Measurements from ENCODE around the gene EMSY.

EMSY gene

DNA sequence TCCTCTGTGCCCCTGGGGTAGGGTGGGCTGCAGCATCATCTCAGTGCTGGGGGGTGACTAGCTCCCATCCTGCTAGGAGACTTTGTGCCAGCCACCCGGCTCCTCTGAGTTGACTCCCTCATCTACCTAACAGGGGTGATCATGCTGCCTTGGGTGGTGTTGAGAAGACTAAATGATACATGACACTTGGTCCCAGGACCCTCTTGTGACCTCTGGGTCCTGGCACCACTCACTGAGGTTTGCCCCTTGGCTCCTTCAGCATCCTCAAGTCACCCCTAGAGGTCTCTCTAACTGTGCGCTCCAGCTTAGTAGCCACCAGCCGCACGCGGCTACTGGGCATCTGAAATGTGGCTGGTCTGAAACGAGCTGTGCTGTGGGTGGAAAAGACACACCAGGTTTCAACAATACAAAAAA, 153.6 kb downstream of the EMSY start:
- DNase-seq: peak; percentile 24

DNA sequence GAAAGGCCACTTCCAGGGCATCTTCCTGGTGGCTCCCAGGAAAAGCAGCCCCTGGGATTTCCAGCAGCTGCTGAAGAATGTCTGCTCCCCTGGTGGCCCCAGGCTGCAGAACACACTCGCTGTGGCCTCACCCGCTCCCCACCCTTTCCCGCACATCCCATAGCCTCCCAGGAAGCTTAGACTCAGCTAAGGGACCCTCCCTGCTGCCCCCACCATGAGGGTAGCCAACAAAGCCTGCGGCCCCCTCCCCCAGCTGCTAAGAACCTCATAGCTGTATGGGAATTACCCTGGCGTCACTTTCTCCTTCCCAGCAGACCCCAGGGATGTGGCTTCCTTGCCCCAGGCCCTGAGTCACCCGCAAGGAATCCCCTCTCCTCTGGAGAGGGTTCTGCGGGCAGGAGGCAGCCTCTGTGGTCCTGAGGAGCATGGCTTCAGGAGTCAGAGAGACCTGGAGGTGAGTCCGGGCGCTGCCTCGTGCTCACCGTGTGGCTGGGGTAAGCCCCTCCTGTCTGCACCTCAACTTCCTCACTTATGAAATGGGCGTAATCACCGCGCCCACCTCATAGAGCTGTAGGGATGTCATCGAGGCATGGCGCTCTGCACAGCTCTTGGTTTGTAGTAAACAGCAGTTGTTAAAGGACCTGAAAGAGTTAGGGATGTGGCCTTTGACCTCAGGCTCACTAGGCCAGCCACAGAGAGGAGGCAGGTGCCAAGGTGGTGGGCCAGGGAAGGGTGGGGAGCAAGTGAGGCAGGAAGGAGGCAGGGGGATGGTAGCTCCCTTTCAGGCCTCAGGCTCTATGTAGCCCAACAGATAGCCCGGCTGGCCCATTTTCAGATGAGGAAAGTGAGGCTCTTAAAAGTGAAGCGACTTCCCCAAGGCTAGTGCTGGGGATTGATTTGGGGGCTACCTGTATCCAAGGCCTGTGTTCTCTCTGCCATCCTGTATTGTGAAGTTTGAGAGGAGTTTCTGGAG, 154.5 kb downstream of the EMSY start:
- DNase-seq: no peak

DNA sequence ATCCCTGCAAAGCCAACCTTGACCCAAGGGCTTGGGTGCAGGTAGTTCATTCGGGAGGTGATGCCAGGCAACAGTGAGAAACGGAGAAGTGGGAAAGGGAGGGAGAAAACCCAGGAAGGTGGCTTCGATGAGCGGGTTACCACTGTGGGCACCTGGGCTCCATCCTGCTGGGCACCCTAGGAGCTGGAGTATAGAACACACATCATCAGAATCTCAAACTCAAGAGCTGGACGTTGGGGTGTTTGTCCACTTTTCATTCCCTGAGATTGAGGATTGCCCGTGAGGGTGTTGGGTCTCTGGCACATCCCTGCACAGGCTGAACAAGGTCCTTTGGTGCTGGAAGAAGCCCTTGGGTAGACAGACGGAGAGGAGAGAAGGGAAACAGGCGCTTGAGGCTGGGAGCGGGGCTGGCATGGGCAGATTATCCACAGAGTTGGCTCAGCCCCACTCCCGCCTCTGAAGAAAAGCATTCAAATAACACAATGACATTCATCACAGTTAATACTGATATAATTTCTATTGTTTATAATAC, 155.4 kb downstream of the EMSY start:
- DNase-seq: no peak

DNA sequence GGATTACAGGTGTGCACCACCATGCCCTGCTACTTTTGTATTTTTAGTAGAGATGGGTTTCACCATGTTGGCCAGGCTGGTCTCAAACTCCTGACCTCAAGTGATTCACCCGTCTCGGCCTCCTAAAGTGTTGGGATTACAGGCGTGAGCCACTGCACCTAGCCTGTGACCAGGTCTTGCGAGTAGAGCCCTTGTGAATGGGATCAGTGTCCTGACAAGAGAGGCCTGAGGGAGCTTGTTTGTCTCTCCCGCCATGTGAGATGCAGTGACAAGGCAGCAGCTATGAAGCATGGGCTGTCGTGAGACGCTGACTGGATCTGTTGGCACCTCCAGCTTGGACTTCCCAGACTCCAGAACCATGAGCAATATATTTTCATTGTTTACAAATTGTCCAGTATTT, 156.5 kb downstream of the EMSY start:
- no peak for DNase-seq

DNA sequence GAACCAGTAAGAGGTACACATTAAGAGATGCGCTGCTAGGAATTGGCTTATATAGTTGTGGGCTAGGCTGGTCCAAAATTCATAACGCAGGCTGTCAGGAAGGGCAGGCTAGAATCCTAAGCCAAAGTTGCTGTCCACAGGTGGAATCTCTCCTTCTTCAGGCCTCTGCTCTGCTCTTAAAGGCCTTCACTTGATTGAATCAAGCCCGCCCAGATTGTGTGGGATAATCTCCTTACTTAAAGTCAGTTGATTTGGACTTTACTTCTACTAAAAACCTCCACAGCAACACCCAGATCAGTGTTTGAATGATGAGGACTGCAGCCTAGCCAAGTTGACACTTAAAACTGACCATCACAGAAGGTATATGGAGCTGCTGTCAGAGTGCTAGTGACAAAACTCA, 156.9 kb downstream of the EMSY start:
- DNase-seq: no peak

DNA sequence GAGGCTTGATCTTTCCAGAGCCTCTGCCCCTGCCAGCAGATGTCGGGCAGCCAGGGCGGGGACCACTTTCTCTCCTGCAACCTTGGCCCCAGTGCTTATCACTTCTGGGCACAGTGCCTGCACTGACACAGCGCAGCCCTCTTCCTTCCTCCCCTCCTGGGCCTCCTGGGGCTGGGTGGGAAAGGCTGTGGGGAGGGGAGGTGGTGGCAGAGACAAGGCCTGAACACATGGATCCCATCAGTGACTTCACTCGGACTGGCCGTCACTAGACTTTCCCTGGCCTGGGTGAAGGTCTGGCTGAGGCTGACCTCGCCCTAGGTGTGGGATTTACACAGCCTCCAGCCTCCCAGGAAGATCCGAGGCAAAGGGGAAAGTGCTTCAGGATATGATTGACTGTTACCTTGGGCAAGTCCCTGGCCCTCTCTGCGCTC, 157.6 kb downstream of the EMSY start:
- DNase-seq: no peak

All from NK-92 treated with Interleukin-12 subunit alpha and Interleukin-12 subunit beta, amount 100 ng/mL, for 24 hours (cell line).